Keratinocyte (primary cell): ENCODE results near the gene EVL. TPM values are rescaled to one million over a fixed set of nuclear protein-coding genes. Genes with fewer than 3 reads are reported as not detected.

ENCODE experiments used
- DNase-seq: peaks from one replicate; pipeline ENCODE4 v3.0.0-alpha.2; 2011; ENCODE audit warnings: low read depth, missing footprints, low spot score
- FAIRE-seq: peaks from 2 replicates; lab custom pipeline; 2011; peaks lifted over from hg19 to GRCh38; lab: Jason Lieb, UNC
- H2AFZ ChIP-seq: 2 replicates; pipeline ENCODE4 v1.6.0; 2012; ENCODE audit warnings: low read length, control low read depth, inconsistent platforms; ENCODE audit not compliant: control insufficient read depth
- H3K27ac ChIP-seq: 2 replicates; pipeline ENCODE4 v1.5.1; 2011; ENCODE audit warnings: low read length; ENCODE audit not compliant: control insufficient read depth, insufficient read depth
- H3K27me3 ChIP-seq: 3 replicates; pipeline ENCODE4 v1.6.0; 2011; ENCODE audit warnings: low read length; ENCODE audit not compliant: control insufficient read depth, insufficient read depth; ENCODE audit errors: extremely low read depth
- H3K36me3 ChIP-seq, 2 experiments: 2 replicates in 1 of 2; 3 replicates in 1 of 2; pipeline ENCODE4 v1.5.1; 2011; ENCODE audit warnings: low read length in 2 of 2, mild to moderate bottlenecking in 1 of 2; ENCODE audit not compliant: control insufficient read depth in 2 of 2, insufficient read depth in 2 of 2; ENCODE audit errors: extremely low read depth in 1 of 2
- H3K4me1 ChIP-seq: 3 replicates; pipeline ENCODE4 v1.5.1; 2011; ENCODE audit warnings: low read length; ENCODE audit not compliant: control insufficient read depth, insufficient read depth; ENCODE audit errors: extremely low read depth
- H3K4me2 ChIP-seq: 3 replicates; pipeline ENCODE4 v1.6.0; 2011; ENCODE audit warnings: low read depth, low read length; ENCODE audit not compliant: control insufficient read depth, insufficient read depth; ENCODE audit errors: extremely low read depth
- H3K4me3 ChIP-seq, 3 experiments: fragments of 200-600 bp in 1 of 3; sonication (generic) in 1 of 3; 2 replicates in 2 of 3; 3 replicates in 1 of 3; pipeline ENCODE4 v1.5.1; 2011 to 2016; ENCODE audit warnings: low read length in 3 of 3, mild to moderate bottlenecking in 3 of 3, control low read depth in 2 of 3, inconsistent platforms in 1 of 3, low read depth in 1 of 3, mixed read lengths in 1 of 3, mixed run types in 1 of 3, moderate library complexity in 1 of 3; ENCODE audit not compliant: control insufficient read depth in 2 of 3, insufficient read depth in 2 of 3; ENCODE audit errors: extremely low read depth in 1 of 3
- H3K79me2 ChIP-seq: 2 replicates; pipeline ENCODE4 v1.6.0; 2012; ENCODE audit warnings: low read length; ENCODE audit not compliant: control insufficient read depth, insufficient read depth
- H3K9ac ChIP-seq: 3 replicates; pipeline ENCODE4 v1.6.0; 2011; ENCODE audit warnings: low read length; ENCODE audit not compliant: control insufficient read depth, insufficient read depth; ENCODE audit errors: extremely low read depth
- H3K9me1 ChIP-seq: 3 replicates; pipeline ENCODE4 v1.6.0; 2011; ENCODE audit warnings: low read length; ENCODE audit not compliant: control insufficient read depth, insufficient read depth; ENCODE audit errors: extremely low read depth
- H3K9me3 ChIP-seq: 2 replicates; pipeline ENCODE4 v1.5.1; 2012; ENCODE audit warnings: low read depth, low read length; ENCODE audit not compliant: control insufficient read depth
- H4K20me1 ChIP-seq: 3 replicates; pipeline ENCODE4 v1.6.0; 2011; ENCODE audit warnings: low read length; ENCODE audit not compliant: control insufficient read depth, insufficient read depth; ENCODE audit errors: extremely low read depth
- CTCF ChIP-seq, 3 experiments: IDR thresholded peaks in 1 of 3; conservative IDR thresholded peaks in 1 of 3; optimal IDR thresholded peaks in 1 of 3; 2 replicates in 2 of 3; 3 replicates in 1 of 3; pipeline versions ENCODE3 to v1.5.1; 2011; ENCODE audit warnings: low read length in 3 of 3, mild to moderate bottlenecking in 3 of 3, moderate library complexity in 2 of 3, control low read depth in 1 of 3, inconsistent platforms in 1 of 3; ENCODE audit not compliant: insufficient read depth in 2 of 3; ENCODE audit errors: extremely low read depth in 1 of 3
- EZH2 ChIP-seq: IDR thresholded peaks from one replicate; pipeline ENCODE4 v1.6.1; 2012; ENCODE audit warnings: inconsistent platforms, mild to moderate bottlenecking, low read length, moderate library complexity
- dilution Hi-C: fragments of 300-500 bp; cut with MboI; formaldehyde crosslinking; loops from one replicate; pipeline ENCODE4 v1.7.0; 2020; ENCODE audit warnings: low sequenced_read_pairs; ENCODE audit not compliant: extremely low pct_ligation_motif_present
- polyA plus RNA-seq, 5 experiments: library from polyadenylated mRNA; depleted of rRNA in 3 of 5; stranded (reverse) in 3 of 5; stranded (forward) in 1 of 5; unstranded in 1 of 5; fragments of >200 nt; gene quantifications; 1 replicate in 1 of 5; 2 replicates in 3 of 5; 3 replicates in 1 of 5; pipeline versions ENCODE4 v1.2.1 to v1.2.3, GENCODE V29; 2011 to 2012; ENCODE audit warnings: missing spikeins in 2 of 5, low read depth in 1 of 5, low replicate concordance in 1 of 5

The EVL gene
- polyA plus RNA-seq, 1 donor (not counting 4 experiments of a cell fraction or from before 2014, with no cell fraction given): 12.0 TPM

- dilution Hi-C loops: no loop called here
- H3K9me1 ChIP-seq: no peaks in the 10 kb centered on the region
- H3K36me3 ChIP-seq: no peaks in the 10 kb centered on the region
- no peaks in the 10 kb centered on the region for H4K20me1 ChIP-seq
- H3K79me2 ChIP-seq: no peaks in the 10 kb centered on the region
- H3K27ac ChIP-seq: no peak overlapping the region
- H2AFZ ChIP-seq: no peak overlapping the region
- no peak overlapping the region for H3K4me2 ChIP-seq
- TF ChIP-seq EZH2 (no peak), CTCF (optimal IDR thresholded peaks at IDR 0.05 in 1 of 3, IDR thresholded peaks at IDR 0.05 in 1 of 3, conservative IDR thresholded peaks at IDR 0.05 in 1 of 3; ENCODE audit: extremely low read depth in 1 of 3, insufficient read depth in 2 of 3, low read length in 3 of 3) (no peak)
- no peak for FAIRE-seq
- H3K9ac ChIP-seq: no peak overlapping the region
- H3K27me3 ChIP-seq: no peaks in the 10 kb centered on the region
- H3K4me1 ChIP-seq: peaks cover 4% of the 10 kb centered on the region
- no peak for DNase-seq
- no peaks in the 10 kb centered on the region for H3K9me3 ChIP-seq
- H3K4me3 ChIP-seq: no peak overlapping the region
Observed at GRCh38 chr14:100140452-100141078, 75.3 kb downstream of the EVL start.

- Histone ChIP-seq H3K27ac (no peak overlapping the region), H3K9me3 (no peaks in the 10 kb centered on the region), H3K9ac (no peak overlapping the region), H3K36me3 (no peaks in the 10 kb centered on the region), H4K20me1 (no peaks in the 10 kb centered on the region), H3K4me2 (no peak overlapping the region), H2AFZ (no peak overlapping the region), H3K4me3 (no peak overlapping the region), H3K4me1 (peaks cover 4% of the 10 kb centered on the region), H3K9me1 (no peaks in the 10 kb centered on the region), H3K79me2 (no peaks in the 10 kb centered on the region), H3K27me3 (no peaks in the 10 kb centered on the region)
- DNase-seq (no peak), FAIRE-seq (no peak)
- TF ChIP-seq CTCF (optimal IDR thresholded peaks at IDR 0.05 in 1 of 3, IDR thresholded peaks at IDR 0.05 in 1 of 3, conservative IDR thresholded peaks at IDR 0.05 in 1 of 3; ENCODE audit: extremely low read depth in 1 of 3, insufficient read depth in 2 of 3, low read length in 3 of 3) (no peak), EZH2 (no peak)
- dilution Hi-C loops: no loop called here
Observed at GRCh38 chr14:100141098-100141497, 75.9 kb downstream of the EVL start.
